COR-L47 (cell line): ENCODE data around the gene LSP1.

Experiments
- DNase-seq: peaks from one replicate; lab custom pipeline; 2025; lab: John Stamatoyannopoulos, UW

Gene LSP1

DNA sequence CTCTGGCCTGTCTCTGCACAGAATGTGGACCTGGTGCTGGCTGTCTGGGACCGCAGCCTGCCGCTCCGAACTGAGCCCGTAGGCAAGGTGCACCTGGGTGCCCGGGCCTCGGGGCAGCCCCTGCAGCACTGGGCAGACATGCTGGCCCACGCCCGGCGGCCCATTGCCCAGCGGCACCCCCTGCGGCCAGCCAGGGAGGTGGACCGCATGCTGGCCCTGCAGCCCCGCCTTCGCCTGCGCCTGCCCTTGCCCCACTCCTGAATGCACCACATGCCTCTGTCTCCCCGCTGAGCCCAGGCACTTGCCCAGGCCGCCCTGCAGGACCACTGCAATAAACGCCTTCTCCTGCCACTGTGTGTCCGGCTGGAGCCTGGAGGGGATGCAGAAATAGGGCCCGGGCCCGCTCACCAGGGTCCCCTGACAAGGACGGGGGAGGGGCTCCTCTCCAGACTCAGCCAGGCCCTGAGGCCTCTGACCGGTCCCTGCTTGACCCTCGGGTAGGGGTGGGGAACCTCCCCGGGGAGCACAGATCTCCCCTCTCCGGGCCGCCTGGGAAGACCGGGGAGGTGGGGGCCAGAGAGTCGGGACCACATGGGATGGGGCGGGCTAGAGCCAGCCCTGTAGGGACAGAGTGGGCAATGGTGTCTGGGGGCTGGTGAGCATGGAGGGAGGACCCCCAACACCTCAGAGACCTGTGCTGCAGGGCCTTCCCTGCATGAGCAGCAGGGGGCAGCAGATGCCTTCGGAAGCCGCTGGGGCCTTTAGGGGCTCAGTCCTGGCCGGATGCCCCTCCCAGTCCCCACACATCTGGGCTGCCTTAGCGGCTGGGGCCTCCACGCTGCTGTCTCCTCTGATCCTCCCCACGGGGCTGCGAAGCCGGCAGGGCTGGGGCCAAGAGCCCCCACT lies 15.5 kb upstream of the LSP1 start:
- DNase-seq = peak; percentile 39

- no peak for DNase-seq
Measured at GRCh38 chr11:1838077-1838425, 14.8 kb upstream of the LSP1 start.

DNA sequence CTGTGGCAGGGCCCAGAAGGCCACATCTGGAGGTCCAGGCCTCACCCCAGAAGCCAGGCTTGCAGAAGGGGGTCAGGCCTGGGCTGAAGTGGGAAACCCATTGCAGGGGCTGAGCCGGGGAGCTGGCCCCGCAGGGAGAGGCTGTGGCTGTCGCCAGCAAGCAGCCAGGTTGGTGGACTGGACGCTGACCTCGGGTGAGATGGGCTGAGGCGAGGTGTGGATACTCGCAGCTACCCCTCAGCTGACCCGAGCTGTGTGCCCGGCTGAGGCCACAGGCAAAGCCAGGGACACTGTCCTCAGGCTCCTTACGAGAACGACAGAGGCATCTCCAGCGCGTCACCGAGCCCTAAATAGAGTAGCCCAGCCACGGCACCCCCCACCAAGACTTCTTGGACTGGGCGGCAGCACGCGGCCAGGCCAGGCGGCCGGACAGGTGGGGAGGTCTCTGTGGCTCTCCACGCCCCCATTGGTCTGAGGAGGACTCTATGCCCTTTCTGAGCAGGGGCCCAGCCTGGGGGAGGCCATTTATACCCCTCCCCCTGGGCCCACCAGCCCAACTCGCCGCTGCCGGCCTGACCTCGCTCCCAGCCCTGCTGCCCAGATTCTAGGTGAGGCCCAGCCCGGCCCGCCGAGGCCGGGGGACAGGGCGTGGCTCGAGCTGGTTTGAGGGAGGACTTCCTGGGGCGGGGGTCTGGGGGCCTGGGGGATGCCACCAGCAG lies 14.3 kb upstream of the LSP1 start, which contains the start of gene TNNI2:
Gene TNNI2 (plus strand): TSS at position 556 of the 719 bp plus-strand sequence. CDS start 716 bp downstream, outside the sequence.
- no peak for DNase-seq

- no peak for DNase-seq
Measured at GRCh38 chr11:1839204-1839923, 13.5 kb upstream of the LSP1 start.

DNA sequence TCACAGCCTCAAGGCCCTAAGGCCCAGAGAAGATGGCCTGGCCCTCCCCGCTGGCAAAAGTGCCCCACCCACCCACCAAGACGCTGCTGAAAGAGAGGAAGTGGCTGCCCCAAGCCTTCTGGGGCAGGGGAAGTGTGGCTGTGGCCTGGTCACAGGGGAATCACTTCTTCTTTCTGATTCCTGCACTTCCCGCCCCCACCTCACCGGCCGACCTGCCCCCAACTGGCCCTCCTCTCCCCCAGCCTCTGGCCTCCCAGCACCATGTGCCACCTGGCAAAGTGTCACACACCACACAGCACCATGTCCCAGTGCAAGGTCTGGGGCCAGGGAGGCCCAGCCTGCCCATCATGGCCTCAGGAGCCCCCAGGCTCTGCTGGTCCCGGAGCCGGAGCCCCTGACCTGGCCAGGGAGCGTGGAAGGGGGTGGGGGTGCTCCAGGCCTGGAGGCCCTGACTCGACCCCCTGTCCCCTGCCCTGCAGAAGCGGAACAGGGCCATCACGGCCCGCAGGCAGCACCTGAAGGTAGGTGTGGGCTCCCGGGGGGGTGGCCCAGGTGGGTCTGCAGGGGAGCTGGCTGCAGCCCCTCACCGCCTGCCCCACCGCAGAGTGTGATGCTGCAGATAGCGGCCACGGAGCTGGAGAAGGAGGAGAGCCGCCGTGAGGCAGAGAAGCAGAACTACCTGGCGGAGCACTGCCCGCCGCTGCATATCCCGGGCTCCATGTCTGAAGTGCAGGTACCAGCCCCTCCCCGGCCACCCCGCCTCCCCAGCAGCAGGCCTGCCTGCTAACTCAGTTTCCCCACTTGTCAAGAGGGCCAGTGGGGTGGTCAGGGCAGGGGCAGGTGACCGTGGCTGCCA lies 12.7 kb upstream of the LSP1 start:
- DNase-seq = no peak

GRCh38 chr11:1840780-1841480 lies 12.0 kb upstream of the LSP1 start:
- DNase-seq = no peak

GRCh38 chr11:1841511-1842148 lies 11.3 kb upstream of the LSP1 start:
- DNase-seq = no peak

GRCh38 chr11:1842149-1843097 lies 10.5 kb upstream of the LSP1 start:
- no peak for DNase-seq

DNA sequence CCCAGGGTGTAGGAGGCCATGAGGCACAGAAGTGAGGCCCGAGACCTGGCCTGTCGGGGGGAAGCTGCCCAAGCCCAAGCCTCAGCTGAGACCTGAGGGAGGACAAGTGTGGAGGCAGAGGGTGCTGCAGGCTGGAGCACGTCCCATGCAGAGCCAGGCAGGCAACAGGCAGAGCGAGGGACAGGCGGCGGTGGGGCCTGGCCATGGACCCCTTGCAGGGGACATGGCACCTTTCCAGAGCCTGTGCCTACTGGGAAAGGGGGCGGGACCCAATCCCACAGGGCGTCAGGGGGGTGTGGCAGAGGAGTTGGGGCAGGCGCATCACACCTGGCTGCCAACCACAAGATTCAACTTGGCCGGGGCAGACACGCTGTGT lies 9.8 kb upstream of the LSP1 start:
- no peak for DNase-seq

GRCh38 chr11:1843796-1844195 lies 9.1 kb upstream of the LSP1 start:
- no peak for DNase-seq

DNA sequence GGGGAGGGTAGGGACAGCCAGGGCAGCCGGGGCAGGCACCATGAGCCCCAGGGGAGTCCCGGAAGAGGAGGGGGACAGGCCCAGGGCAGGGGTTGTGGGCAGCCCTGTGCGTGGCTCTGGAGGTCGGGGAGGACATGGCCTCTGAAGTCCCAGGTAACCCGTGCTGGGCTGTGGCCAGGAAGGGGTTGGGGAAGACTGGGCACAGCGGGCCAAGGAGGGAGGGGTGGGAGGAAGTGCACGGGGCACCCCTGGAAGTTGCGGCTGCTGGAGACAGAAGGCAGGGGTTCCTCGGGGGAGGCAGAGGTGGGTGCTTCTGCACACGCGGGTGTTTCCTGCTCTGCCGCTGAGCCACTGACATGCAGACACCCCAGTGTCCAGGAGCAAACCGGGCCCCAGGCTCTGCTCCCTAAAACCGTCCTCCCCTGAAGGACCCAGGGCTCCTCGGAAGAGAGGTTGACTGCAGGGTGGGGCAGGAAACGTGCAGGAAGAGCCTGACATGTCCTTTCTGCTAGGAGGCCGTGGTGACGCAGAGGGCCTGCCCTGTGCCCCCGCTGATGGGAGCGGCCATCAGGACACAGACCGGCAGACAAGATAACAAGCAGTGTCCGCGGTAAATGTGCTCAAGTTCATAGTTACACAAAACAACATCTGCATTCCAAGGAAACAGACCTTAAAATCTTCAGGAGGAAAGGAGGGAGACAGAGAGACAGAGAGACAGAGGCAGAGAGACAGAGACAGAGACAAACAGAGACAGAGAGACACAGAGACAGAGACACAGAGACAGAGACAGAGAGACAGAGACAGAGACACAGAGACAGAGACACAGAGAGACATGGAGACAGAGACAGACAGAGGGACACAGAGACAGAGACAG lies 8.4 kb upstream of the LSP1 start:
- DNase-seq = no peak

DNA sequence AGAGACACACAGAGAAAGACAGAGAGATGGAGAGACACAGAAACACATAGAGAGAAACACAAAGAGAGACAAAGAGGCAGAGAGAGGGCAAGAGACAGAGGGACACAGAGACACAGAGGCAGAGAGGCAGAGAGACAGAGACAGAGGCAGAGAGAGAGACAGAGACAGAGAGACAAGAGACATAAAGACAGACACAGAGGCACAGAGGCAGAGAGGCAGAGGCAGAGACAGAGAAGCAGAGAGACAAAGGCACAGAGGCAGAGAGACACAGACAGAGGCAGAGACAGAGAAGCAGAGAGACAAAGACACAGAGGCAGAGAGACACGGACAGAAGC lies 7.8 kb upstream of the LSP1 start:
- no peak for DNase-seq

DNA sequence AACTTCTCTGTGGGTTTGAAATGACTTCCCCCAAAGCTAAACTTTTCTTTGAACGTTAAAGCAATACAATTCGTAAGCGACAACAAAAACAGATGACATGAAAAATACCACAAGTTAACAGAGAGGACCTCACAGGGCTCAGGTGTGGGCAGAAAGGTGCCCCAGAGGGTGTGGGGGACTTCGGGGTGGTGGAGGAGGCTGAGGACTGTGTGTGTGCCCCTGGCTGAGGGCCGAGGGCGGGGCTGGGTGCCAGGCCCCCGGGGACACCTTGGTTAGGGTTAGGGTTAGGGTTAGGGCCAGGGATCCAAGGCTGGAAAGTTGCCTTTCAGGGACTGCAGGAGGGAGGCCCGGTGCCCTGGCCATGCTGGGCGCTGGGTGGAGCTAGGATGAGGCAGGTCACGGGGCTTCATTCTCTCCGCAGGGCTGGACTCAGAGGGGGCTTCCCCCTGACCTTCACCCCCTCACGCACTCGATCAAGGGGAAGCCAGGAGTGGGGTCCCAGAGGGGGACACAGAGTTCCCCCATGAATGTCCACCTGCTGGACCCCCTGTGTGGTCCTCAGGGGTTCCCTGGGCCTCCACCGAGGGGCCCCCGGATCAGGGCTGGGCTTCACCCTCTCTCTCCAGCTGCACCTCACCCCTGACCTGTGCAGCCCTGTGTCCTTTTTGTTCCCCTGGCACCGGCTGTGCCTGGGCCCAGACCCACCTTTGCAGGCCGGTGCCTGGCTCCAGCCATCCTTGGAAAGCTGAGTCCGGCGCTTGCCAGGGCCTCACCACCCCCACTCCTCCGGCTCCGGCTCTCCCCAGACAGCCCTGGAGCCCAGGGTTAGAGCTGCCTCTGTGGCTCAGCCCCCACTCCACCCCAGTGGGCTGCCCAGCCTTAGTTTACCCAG lies 7.1 kb upstream of the LSP1 start:
- DNase-seq = no peak

- DNase-seq = no peak
Measured at GRCh38 chr11:1846453-1846932, 6.4 kb upstream of the LSP1 start.

DNA sequence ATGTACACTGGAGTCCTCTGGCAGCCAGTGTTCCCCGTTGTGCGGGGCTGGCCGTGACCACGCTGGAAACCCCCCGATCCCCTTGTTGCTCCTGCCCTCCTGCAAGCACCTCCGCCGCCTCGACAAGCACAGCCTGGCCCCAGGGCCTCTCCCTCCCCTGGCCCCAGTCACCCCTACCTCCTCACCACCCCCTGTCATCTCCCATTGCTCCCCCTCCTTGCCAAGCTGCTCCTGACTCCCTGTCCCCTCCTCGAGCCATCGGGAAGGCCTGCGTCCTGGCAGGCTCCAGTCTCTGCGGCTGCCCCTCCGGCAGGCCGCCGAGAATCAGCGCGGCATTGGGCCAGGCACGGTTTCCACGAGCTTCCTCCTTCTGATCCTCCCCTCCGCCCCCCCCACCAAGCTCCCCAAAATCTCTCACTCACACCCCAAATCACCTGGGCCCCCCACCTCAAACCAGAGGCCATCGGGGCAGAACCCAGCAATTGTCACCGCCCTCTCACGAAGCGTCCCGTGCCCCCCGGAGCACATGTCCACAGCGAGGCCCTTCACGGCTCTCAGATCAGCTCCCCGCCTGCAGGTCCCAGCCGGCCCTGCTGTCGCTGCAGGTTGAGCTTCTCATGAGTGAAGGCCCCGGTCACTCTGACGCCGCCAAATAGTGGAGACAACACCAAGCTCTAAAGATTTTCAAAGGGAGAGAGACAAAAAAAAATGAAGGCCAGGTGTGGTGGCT lies 5.7 kb upstream of the LSP1 start:
- DNase-seq = no peak

- DNase-seq = no peak
Measured at GRCh38 chr11:1847926-1848639, 4.8 kb upstream of the LSP1 start.
